Stimulated activated naive B cell treated with anti-CD40 and anti-IgM and Interleukin-4, amounts not matched to agents 10 μg/mL and 1 μg/mL and 100 μg/mL, for 72 hours (primary cell): Measurements from ENCODE around the gene CLEC2L.

Source experiments
- ATAC-seq, 2 donors: fragments of 150-1000 bp; cut with Tn5 transposase; replicated peaks; 2 replicates each; pipeline ENCODE4 v1.10.0; 2021; ENCODE audit warnings: moderate library complexity in 1 of 2
- DNase-seq: peaks from one replicate; pipeline ENCODE4 v3.0.0; 2021
- H3K27ac Mint-ChIP-seq: one replicate; pipeline ENCODE4 v1.8.0; 2022; ENCODE audit warnings: mild to moderate bottlenecking, mixed read lengths
- H3K27me3 Mint-ChIP-seq, 2 donors: one replicate each; pipeline ENCODE4 v1.8.0; 2022; ENCODE audit warnings: mixed read lengths in 2 of 2
- H3K36me3 Mint-ChIP-seq, 2 donors: one replicate each; pipeline ENCODE4 v1.8.0; 2022; ENCODE audit warnings: mixed read lengths in 2 of 2, mild to moderate bottlenecking in 1 of 2
- H3K4me1 Mint-ChIP-seq, 2 donors: one replicate each; pipeline ENCODE4 v1.8.0; 2022; ENCODE audit warnings: mixed read lengths in 2 of 2, mild to moderate bottlenecking in 1 of 2
- H3K4me3 Mint-ChIP-seq, 2 donors: one replicate each; pipeline ENCODE4 v1.8.0; 2022; ENCODE audit warnings: mild to moderate bottlenecking in 2 of 2, mixed read lengths in 2 of 2, moderate library complexity in 1 of 2
- H3K9me3 Mint-ChIP-seq, 2 donors: one replicate each; pipeline ENCODE4 v1.8.0; 2022; ENCODE audit warnings: mixed read lengths in 2 of 2, mild to moderate bottlenecking in 1 of 2

Gene CLEC2L

GRCh38 chr7:139586286-139586685 lies 62.8 kb downstream of the CLEC2L start:
- peaks cover 1 to 6% of the 10 kb centered on the region in 2 donors for H3K4me1 Mint-ChIP-seq
- no peaks in the 10 kb centered on the region for H3K9me3 Mint-ChIP-seq
- H3K36me3 Mint-ChIP-seq, result peaks cover 49 to 72% of the 10 kb centered on the region in 2 donors

GRCh38 chr7:139587535-139587934 lies 64.0 kb downstream of the CLEC2L start:
- Mint-ChIP-seq H3K4me1 (peaks cover 1 to 6% of the 10 kb centered on the region in 2 donors), H3K36me3 (peaks cover 56 to 70% of the 10 kb centered on the region in 2 donors), H3K9me3 (no peaks in the 10 kb centered on the region), H3K27ac (no peak overlapping the region), H3K4me3 (no peak overlapping the region), H3K27me3 (no peaks in the 10 kb centered on the region)
- ATAC-seq, result no peak
- DNase-seq, result no peak

More at GRCh38 chr7:139586286-139586685, 62.8 kb downstream of the CLEC2L start:
- H3K27me3 Mint-ChIP-seq, result no peaks in the 10 kb centered on the region
- H3K27ac Mint-ChIP-seq, result no peak overlapping the region
- ATAC-seq (no peak), DNase-seq (no peak)
- no peak overlapping the region for H3K4me3 Mint-ChIP-seq

GRCh38 chr7:139588632-139589031 lies 65.1 kb downstream of the CLEC2L start:
- H3K27ac Mint-ChIP-seq, result no peak overlapping the region

GRCh38 chr7:139589474-139589873 lies 66.0 kb downstream of the CLEC2L start:
- peaks cover 1 to 6% of the 10 kb centered on the region in 2 donors for H3K4me1 Mint-ChIP-seq
- H3K27ac Mint-ChIP-seq, result no peak overlapping the region
- no peak overlapping the region for H3K4me3 Mint-ChIP-seq
- DNase-seq (no peak), ATAC-seq (no peak)
- H3K9me3 Mint-ChIP-seq, result no peaks in the 10 kb centered on the region
- peaks cover 52 to 68% of the 10 kb centered on the region in 2 donors for H3K36me3 Mint-ChIP-seq
- no peaks in the 10 kb centered on the region for H3K27me3 Mint-ChIP-seq

More at GRCh38 chr7:139588632-139589031, 65.1 kb downstream of the CLEC2L start:
- Mint-ChIP-seq H3K4me3 (no peak overlapping the region), H3K9me3 (no peaks in the 10 kb centered on the region), H3K36me3 (peaks cover 55 to 66% of the 10 kb centered on the region in 2 donors), H3K27me3 (no peaks in the 10 kb centered on the region), H3K4me1 (peaks cover 1 to 6% of the 10 kb centered on the region in 2 donors)
- ATAC-seq, result no peak
- no peak for DNase-seq

GRCh38 chr7:139591550-139592195 lies 68.2 kb downstream of the CLEC2L start:
- Mint-ChIP-seq H3K4me3 (no peak overlapping the region), H3K9me3 (no peaks in the 10 kb centered on the region), H3K4me1 (peaks cover 1 to 6% of the 10 kb centered on the region in 2 donors), H3K36me3 (peaks cover 57 to 71% of the 10 kb centered on the region in 2 donors), H3K27ac (no peak overlapping the region), H3K27me3 (no peaks in the 10 kb centered on the region)
- DNase-seq (no peak), ATAC-seq (no peak)

- H3K4me3 Mint-ChIP-seq, result no peak overlapping the region
- no peaks in the 10 kb centered on the region for H3K9me3 Mint-ChIP-seq
- no peak overlapping the region for H3K27ac Mint-ChIP-seq
- peaks cover 1 to 6% of the 10 kb centered on the region in 2 donors for H3K4me1 Mint-ChIP-seq
- peaks cover 58 to 69% of the 10 kb centered on the region in 2 donors for H3K36me3 Mint-ChIP-seq
- no peak for DNase-seq
- no peak for ATAC-seq
- H3K27me3 Mint-ChIP-seq, result no peaks in the 10 kb centered on the region
Measured at GRCh38 chr7:139592801-139593461, 69.4 kb downstream of the CLEC2L start.

- Mint-ChIP-seq H3K27ac (no peak overlapping the region), H3K36me3 (peaks cover 51 to 64% of the 10 kb centered on the region in 2 donors)
Measured at GRCh38 chr7:139594090-139594489, 70.6 kb downstream of the CLEC2L start.

More at GRCh38 chr7:139594090-139594489, 70.6 kb downstream of the CLEC2L start:
- no peak for DNase-seq
- Mint-ChIP-seq H3K4me1 (no peaks in the 10 kb centered on the region), H3K4me3 (no peak overlapping the region), H3K27me3 (no peaks in the 10 kb centered on the region), H3K9me3 (no peaks in the 10 kb centered on the region)
- ATAC-seq, result no peak
